Glutamatergic neuron (in vitro differentiated cells): ENCODE results near the gene GSG1L. TPM values are rescaled to one million over a fixed set of nuclear protein-coding genes. Genes with fewer than 3 reads are reported as not detected.

ENCODE experiments used
- DNase-seq: peaks from one replicate; pipeline ENCODE4 v3.0.0; 2022
- H3K27ac Mint-ChIP-seq: one replicate; pipeline ENCODE4 v1.8.0; 2020; ENCODE audit warnings: mild to moderate bottlenecking, mixed read lengths, inconsistent platforms; ENCODE audit not compliant: unreplicated experiment
- H3K27me3 Mint-ChIP-seq: one replicate; pipeline ENCODE4 v1.8.0; 2020; ENCODE audit warnings: mild to moderate bottlenecking, moderate library complexity, mixed read lengths, inconsistent platforms; ENCODE audit not compliant: unreplicated experiment
- H3K36me3 Mint-ChIP-seq: one replicate; pipeline ENCODE4 v1.8.0; 2020; ENCODE audit warnings: mild to moderate bottlenecking, mixed read lengths, inconsistent platforms; ENCODE audit not compliant: unreplicated experiment
- H3K4me1 Mint-ChIP-seq: one replicate; pipeline ENCODE4 v1.8.0; 2020; ENCODE audit warnings: mild to moderate bottlenecking, low read depth, mixed read lengths, inconsistent platforms; ENCODE audit not compliant: unreplicated experiment
- H3K4me3 Mint-ChIP-seq: one replicate; pipeline ENCODE4 v1.8.0; 2020; ENCODE audit warnings: mild to moderate bottlenecking, mixed read lengths, inconsistent platforms; ENCODE audit not compliant: unreplicated experiment
- H3K9me3 Mint-ChIP-seq: one replicate; pipeline ENCODE4 v1.8.0; 2020; ENCODE audit warnings: mild to moderate bottlenecking, moderate library complexity, mixed read lengths, inconsistent platforms; ENCODE audit not compliant: unreplicated experiment
- total RNA-seq: library from RNA; stranded (reverse); fragmentation: NEBNext Ultra II Directional; extraction: Animal tissue kit (Norgen Biotek cat#: 25700); gene quantifications from one replicate; pipeline ENCODE4 v1.2.1, GENCODE V29; 2021; ENCODE audit not compliant: unreplicated experiment
- TF ChIP-seq, protein P1 (sequence below): fragments of 200-600 bp; sonication (generic); IDR thresholded peaks from one replicate; pipeline ENCODE4 v1.5.0; 2021; ENCODE audit not compliant: partially characterized antibody, unreplicated experiment

The GSG1L gene
- total RNA-seq, 1 donor from 2014 or later: 0.91 TPM

DNA sequence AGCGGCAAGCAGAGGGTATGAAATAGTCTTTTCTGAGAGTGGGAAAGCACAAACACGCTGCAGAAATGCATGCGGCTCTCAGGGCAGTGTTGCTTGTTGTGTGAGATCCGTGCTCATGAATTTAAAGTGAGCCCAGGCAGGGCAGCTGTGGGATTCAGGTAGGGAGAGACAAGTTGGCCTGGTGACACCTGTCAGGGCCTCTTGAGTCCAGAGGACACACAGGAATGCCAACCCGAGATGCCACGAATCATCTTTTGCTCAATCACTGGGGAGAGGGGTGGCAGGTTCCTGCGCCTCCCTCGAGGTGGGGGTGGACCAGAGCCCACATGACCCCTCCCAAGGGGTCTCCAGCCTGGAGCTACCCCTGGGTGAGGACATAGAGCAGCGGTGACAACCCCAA, 211.9 kb downstream of the GSG1L start:
- Mint-ChIP-seq H3K4me3 (no peak overlapping the region), H3K4me1 (peaks cover 4% of the 10 kb centered on the region), H3K27ac (no peak overlapping the region), H3K36me3 (no peaks in the 10 kb centered on the region), H3K27me3 (peaks cover 6% of the 10 kb centered on the region), H3K9me3 (peaks cover 7% of the 10 kb centered on the region)
- TF ChIP-seq, protein P1, sequence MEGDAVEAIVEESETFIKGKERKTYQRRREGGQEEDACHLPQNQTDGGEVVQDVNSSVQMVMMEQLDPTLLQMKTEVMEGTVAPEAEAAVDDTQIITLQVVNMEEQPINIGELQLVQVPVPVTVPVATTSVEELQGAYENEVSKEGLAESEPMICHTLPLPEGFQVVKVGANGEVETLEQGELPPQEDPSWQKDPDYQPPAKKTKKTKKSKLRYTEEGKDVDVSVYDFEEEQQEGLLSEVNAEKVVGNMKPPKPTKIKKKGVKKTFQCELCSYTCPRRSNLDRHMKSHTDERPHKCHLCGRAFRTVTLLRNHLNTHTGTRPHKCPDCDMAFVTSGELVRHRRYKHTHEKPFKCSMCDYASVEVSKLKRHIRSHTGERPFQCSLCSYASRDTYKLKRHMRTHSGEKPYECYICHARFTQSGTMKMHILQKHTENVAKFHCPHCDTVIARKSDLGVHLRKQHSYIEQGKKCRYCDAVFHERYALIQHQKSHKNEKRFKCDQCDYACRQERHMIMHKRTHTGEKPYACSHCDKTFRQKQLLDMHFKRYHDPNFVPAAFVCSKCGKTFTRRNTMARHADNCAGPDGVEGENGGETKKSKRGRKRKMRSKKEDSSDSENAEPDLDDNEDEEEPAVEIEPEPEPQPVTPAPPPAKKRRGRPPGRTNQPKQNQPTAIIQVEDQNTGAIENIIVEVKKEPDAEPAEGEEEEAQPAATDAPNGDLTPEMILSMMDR: no peak
- no peak for DNase-seq

DNA sequence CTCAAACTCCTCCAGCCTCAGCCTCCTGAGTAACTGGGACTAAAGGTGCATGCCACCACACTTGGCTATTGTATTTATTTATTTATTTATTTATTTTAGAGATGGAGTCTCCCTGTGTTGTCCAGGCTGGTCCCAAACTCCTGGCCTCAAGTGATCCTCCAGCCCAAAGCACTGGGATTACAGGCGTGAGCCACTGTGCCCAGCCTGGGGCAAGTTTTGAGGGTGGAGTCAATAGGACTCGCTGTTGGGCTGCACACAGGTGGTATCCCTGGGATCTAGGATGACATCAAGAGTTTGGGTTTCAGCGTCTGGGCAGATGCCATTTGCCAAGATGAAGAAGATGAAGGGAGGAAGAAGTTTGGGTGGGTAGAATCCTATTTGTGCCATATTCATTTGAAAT, 213.9 kb downstream of the GSG1L start:
- H3K27me3 Mint-ChIP-seq: peaks cover 6% of the 10 kb centered on the region
- peaks cover 7% of the 10 kb centered on the region for H3K9me3 Mint-ChIP-seq
- no peak overlapping the region for H3K27ac Mint-ChIP-seq
- H3K36me3 Mint-ChIP-seq: peaks cover 5% of the 10 kb centered on the region
- H3K4me3 Mint-ChIP-seq: no peak overlapping the region
- DNase-seq: no peak
- TF ChIP-seq, protein P1: no peak
- peaks cover 4% of the 10 kb centered on the region for H3K4me1 Mint-ChIP-seq

DNA sequence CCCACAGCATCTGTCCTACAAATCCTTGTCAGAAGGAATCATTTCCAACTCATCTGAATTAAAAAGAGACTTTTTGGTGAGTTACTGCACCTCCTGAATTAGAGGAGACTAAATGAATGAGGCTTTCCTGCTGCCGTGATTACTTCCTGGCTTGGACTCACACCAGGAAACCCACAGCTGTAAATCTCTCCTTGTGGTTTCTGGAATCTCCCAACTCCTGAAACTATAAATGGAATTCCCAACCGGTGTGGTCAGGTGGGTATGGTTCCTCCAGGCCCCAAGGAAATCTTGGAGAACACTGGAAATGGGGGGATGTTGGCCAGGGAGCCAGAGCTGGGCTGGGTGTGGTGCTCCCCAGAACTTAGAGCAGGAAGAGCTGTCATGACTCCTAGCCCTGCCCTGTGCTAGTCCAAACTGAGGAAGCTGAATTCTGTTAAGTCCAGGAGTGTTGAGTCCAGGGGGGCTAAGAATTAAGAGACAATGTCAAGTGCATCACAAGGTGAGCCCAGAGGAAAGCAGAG, 216.4 kb downstream of the GSG1L start:
- H3K36me3 Mint-ChIP-seq: peaks cover 5% of the 10 kb centered on the region
- peaks cover 3% of the 10 kb centered on the region for H3K4me1 Mint-ChIP-seq
- TF ChIP-seq, protein P1: no peak
- H3K27me3 Mint-ChIP-seq: peaks cover 5% of the 10 kb centered on the region
- no peak overlapping the region for H3K4me3 Mint-ChIP-seq
- DNase-seq: no peak
- H3K9me3 Mint-ChIP-seq: peaks cover 5% of the 10 kb centered on the region
- H3K27ac Mint-ChIP-seq: no peak overlapping the region

- Mint-ChIP-seq H3K27me3 (peaks cover 5% of the 10 kb centered on the region), H3K9me3 (peaks cover 3% of the 10 kb centered on the region), H3K4me3 (no peak overlapping the region), H3K27ac (no peak overlapping the region), H3K4me1 (peaks cover 3% of the 10 kb centered on the region), H3K36me3 (peaks cover 5% of the 10 kb centered on the region)
- TF ChIP-seq, protein P1: no peak
- no peak for DNase-seq
These were observed 218.7 kb downstream of the GSG1L start for GRCh38 chr16:27844826-27845225.

DNA sequence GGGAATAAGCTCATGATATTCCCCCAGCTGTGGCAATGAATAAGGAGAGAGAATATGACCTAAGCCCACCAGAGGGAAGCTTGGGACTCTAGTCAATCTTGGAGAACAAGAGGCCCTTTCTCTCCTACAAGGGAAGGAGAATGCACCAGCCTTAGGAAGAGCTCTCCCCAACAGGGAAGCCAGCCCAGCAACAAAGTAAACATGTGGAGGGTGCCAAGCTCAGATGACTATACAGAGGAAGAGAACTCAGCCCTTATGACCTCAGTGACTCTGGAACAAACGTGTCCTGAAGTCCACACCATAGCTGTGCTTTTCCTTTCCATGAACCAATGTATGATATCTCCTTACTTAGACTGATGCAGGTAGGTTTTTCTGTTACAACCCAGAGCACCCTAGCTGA, 219.7 kb downstream of the GSG1L start:
- peaks cover 2% of the 10 kb centered on the region for H3K9me3 Mint-ChIP-seq
- no peak for DNase-seq
- H3K4me1 Mint-ChIP-seq: peaks cover 3% of the 10 kb centered on the region
- TF ChIP-seq, protein P1: no peak
- no peak overlapping the region for H3K27ac Mint-ChIP-seq
- peaks cover 5% of the 10 kb centered on the region for H3K27me3 Mint-ChIP-seq
- H3K36me3 Mint-ChIP-seq: peaks cover 5% of the 10 kb centered on the region
- H3K4me3 Mint-ChIP-seq: no peak overlapping the region
